Memory B cell (primary cell): ENCODE data around the gene ARTN.
A peak's percentile ranks its signal among the peaks of the same experiment; 100 is the strongest.

ENCODE experiments used
- ATAC-seq: fragments of 150-1000 bp; cut with Tn5 transposase; 2 replicates; pipeline ENCODE4 v1.10.0; 2021; ENCODE audit warnings: low read depth, mild to moderate bottlenecking, moderate library complexity
- DNase-seq, 2 donors: peaks; one replicate each; pipeline ENCODE4 v3.0.0; 2022; ENCODE audit warnings: low spot score in 2 of 2
- H3K27ac Mint-ChIP-seq: one replicate; pipeline ENCODE4 v1.8.0; 2022; ENCODE audit warnings: mild to moderate bottlenecking, moderate library complexity, mixed read lengths
- H3K27me3 Mint-ChIP-seq: one replicate; pipeline ENCODE4 v1.8.0; 2022; ENCODE audit warnings: mixed read lengths
- H3K36me3 Mint-ChIP-seq: one replicate; pipeline ENCODE4 v1.8.0; 2022; ENCODE audit warnings: mild to moderate bottlenecking, mixed read lengths
- H3K4me1 Mint-ChIP-seq: one replicate; pipeline ENCODE4 v1.8.0; 2022; ENCODE audit warnings: mixed read lengths
- H3K4me3 Mint-ChIP-seq: one replicate; pipeline ENCODE4 v1.8.0; 2022; ENCODE audit warnings: mild to moderate bottlenecking, moderate library complexity, mixed read lengths
- H3K9me3 Mint-ChIP-seq: one replicate; pipeline ENCODE4 v1.8.0; 2022; ENCODE audit warnings: mixed read lengths

The ARTN gene

DNA sequence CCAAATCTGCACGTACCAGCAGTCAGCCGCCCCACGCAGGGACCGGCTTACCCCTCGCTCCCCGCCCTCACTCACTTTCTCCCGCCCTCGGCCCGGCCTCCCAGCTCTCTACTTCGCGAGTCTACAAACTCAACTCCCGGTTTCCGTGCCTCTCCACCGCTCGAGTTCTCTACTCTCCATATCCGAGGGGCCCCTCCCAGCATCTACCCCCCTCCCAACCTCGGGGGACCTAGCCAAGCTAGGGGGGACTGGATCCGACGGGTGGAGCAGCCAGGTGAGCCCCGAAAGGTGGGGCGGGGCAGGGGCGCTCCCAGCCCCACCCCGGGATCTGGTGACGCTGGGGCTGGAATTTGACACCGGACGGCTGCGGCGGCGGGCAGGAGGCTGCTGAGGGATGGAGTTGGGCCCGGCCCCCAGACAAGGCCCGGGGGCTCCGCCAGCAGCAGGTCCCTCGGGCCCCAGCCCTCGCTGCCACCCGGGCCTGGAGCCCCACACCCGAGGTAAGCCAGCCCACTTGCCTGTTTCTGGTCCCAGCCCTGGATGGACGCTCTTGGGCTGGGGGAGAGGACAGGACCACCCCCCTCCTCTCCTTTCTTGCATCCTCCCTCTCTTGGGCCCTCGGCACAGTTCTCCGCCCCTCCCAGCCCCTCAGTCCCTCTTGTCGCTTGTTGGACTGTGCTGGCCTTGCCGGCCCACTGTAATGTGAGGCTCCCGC, at the start of gene ARTN:
ARTN (plus strand) TSS at position 416 of the 715 bp plus-strand sequence. CDS start 1,856 bp downstream, outside the sequence.
- Mint-ChIP-seq H3K27ac (no peak within 1 kb of the TSS), H3K9me3 (no peaks in the 10 kb centered on the region), H3K4me3 (peak within 1 kb of the TSS; percentile 4), H3K4me1 (peaks cover 11% of the 10 kb centered on the region), H3K27me3 (peaks cover 16% of the 10 kb centered on the region), H3K36me3 (peaks cover 3% of the 10 kb centered on the region)
- ATAC-seq (no peak), DNase-seq (no peak)

DNA sequence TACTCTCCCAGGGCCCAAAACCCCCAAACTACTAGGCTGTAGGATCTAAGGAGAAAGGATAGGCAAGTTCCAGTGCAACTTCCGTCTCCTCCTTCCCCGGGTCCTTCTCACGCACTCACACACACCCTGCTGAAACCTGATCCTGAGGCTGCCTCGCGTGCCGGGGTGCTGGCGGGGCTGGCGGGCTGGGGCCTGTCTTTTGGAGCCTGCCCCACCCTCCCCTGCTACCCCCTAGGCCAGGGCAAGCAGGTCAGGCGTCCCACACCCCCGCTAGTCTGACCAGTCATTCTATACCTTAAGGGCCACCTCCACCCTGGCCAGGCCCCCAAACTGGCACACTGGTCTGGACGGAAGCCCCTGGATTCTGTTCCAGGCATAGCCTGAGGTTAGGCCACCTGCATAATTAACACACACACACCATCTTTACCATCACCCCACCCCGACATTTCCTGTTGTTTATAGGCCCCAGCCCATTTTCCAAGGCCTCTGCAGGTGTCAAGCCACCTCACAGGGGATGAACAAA, 48.3 kb upstream of the ARTN start:
- H3K27ac Mint-ChIP-seq = no peak overlapping the region
- H3K9me3 Mint-ChIP-seq = no peaks in the 10 kb centered on the region
- H3K4me1 Mint-ChIP-seq = no peaks in the 10 kb centered on the region
- no peak overlapping the region for H3K4me3 Mint-ChIP-seq
- H3K27me3 Mint-ChIP-seq = no peaks in the 10 kb centered on the region
- ATAC-seq = no peak
- peaks cover 3% of the 10 kb centered on the region for H3K36me3 Mint-ChIP-seq
- DNase-seq = no peak

- H3K27ac Mint-ChIP-seq = no peak overlapping the region
- no peak overlapping the region for H3K4me3 Mint-ChIP-seq
- ATAC-seq (no peak), DNase-seq (no peak)
- no peaks in the 10 kb centered on the region for H3K4me1 Mint-ChIP-seq
- no peaks in the 10 kb centered on the region for H3K27me3 Mint-ChIP-seq
- no peaks in the 10 kb centered on the region for H3K9me3 Mint-ChIP-seq
- peaks cover 3% of the 10 kb centered on the region for H3K36me3 Mint-ChIP-seq
Measured at GRCh38 chr1:43887748-43888147, 45.9 kb upstream of the ARTN start.

DNA sequence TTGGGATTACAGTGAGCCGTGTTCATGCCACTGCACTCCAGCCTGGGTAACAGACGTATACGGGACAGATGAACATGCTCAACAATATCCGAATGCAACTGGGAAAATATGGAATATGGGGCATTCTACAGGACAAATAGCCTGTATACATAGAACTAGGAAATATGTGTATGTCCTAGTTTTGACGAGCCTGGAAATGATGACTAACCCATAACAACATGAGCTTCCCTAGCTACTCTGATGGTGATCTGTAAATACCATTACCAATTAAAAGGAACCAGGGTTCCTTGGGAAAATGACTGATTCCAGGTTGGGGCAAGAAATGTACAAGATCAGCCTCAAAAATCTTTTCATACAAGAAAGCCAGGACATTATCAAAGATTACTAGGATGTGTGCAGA, 42.8 kb upstream of the ARTN start:
- Mint-ChIP-seq H3K27me3 (no peaks in the 10 kb centered on the region), H3K36me3 (peaks cover 11% of the 10 kb centered on the region), H3K27ac (no peak overlapping the region), H3K4me1 (no peaks in the 10 kb centered on the region), H3K9me3 (no peaks in the 10 kb centered on the region), H3K4me3 (no peak overlapping the region)
- ATAC-seq (no peak), DNase-seq (no peak)

DNA sequence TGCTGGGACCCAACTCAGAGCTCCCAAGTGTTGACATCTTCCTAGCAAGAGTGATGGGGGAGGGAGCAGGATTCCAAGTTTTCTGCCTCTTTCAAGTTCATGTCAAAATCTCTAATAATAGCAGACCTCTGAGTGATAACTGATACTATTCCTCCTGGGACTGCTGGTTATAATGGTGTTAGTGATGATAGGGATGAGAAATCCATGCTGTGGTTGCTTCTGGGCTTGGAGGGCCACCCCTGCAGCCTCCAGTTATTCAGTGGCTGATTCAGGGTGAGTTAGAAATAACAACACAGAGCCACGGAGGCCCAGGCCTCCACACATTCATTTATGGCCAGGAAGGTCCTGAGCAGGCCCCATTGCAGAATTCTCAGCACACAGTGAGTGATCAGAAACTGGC, 40.6 kb upstream of the ARTN start:
- DNase-seq (no peak), ATAC-seq (no peak)
- Mint-ChIP-seq H3K27me3 (no peaks in the 10 kb centered on the region), H3K9me3 (no peaks in the 10 kb centered on the region), H3K4me1 (no peaks in the 10 kb centered on the region), H3K4me3 (no peak overlapping the region), H3K36me3 (peaks cover 22% of the 10 kb centered on the region), H3K27ac (no peak overlapping the region)

DNA sequence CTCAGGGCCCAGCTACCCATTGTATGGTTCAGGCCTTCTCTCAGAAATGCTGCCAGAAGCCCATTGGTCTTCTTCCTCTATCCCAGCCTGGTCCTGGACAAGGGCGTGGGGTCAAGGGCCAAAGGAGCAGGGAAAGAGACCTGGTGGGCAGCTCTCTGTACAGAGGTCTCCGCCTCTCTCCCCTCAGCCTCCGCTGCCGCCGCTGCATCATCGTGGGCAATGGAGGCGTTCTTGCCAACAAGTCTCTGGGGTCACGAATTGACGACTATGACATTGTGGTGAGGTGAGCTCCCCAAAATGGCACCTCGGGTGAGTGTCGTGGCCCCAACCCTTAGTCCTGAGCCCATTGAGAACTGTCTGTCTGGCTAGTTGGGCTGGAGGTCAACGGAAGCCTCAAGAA, 34.6 kb upstream of the ARTN start:
- H3K4me1 Mint-ChIP-seq = no peaks in the 10 kb centered on the region
- no peak overlapping the region for H3K4me3 Mint-ChIP-seq
- DNase-seq = no peak
- H3K36me3 Mint-ChIP-seq = peaks cover 26% of the 10 kb centered on the region
- no peak for ATAC-seq
- H3K27me3 Mint-ChIP-seq = no peaks in the 10 kb centered on the region
- H3K9me3 Mint-ChIP-seq = no peaks in the 10 kb centered on the region
- H3K27ac Mint-ChIP-seq = no peak overlapping the region

- no peak for DNase-seq
- no peaks in the 10 kb centered on the region for H3K27me3 Mint-ChIP-seq
- H3K27ac Mint-ChIP-seq = no peak overlapping the region
- no peak for ATAC-seq
- H3K36me3 Mint-ChIP-seq = peaks cover 20% of the 10 kb centered on the region
- H3K4me3 Mint-ChIP-seq = no peak overlapping the region
- H3K9me3 Mint-ChIP-seq = no peaks in the 10 kb centered on the region
- H3K4me1 Mint-ChIP-seq = no peaks in the 10 kb centered on the region
Measured at GRCh38 chr1:43900386-43900785, 33.2 kb upstream of the ARTN start.

DNA sequence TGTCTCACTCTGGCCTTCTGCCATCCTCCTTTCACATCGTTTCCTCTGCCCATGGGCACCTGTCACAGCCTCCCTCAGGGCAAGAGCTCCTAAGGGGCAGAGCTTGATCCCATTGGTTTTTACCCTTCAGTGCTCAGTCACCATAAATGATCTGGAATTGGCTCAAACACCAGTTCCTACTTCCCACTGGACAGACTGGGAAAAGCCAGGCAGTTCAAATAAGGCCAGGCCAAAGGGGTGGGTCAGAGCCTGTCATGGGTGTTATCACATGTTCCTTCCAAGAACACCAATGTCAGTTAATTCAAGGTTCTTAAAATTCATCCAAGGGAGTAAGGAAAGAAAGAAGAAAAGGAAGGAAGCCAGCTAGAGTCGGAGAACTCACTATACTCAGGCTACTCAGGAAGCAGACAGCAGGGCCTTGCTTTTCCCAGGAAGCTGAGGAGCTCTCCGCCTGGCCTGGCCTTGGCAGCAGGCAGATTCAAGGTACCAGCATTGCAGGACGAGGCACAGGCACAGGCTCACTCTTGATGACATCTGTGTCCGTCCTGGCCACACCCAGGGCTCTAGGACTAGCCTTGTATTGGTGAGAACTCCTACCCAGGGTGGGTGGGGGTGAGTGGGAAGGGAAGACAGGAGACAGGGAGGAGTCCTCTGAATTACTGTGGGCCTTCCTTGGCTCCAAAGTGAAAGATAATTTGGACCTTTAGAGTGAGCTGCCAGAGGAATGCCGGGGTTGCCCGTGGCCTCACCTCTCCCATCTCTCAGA, 32.2 kb upstream of the ARTN start:
- Mint-ChIP-seq H3K9me3 (no peaks in the 10 kb centered on the region), H3K4me3 (no peak overlapping the region), H3K27me3 (no peaks in the 10 kb centered on the region), H3K36me3 (peaks cover 21% of the 10 kb centered on the region), H3K27ac (no peak overlapping the region), H3K4me1 (peaks cover under 1% of the 10 kb centered on the region)
- ATAC-seq (no peak), DNase-seq (no peak)

GRCh38 chr1:43902058-43902831, 31.4 kb upstream of the ARTN start:
- no peak overlapping the region for H3K27ac Mint-ChIP-seq
- peaks cover 3% of the 10 kb centered on the region for H3K4me1 Mint-ChIP-seq
- no peak for ATAC-seq

DNA sequence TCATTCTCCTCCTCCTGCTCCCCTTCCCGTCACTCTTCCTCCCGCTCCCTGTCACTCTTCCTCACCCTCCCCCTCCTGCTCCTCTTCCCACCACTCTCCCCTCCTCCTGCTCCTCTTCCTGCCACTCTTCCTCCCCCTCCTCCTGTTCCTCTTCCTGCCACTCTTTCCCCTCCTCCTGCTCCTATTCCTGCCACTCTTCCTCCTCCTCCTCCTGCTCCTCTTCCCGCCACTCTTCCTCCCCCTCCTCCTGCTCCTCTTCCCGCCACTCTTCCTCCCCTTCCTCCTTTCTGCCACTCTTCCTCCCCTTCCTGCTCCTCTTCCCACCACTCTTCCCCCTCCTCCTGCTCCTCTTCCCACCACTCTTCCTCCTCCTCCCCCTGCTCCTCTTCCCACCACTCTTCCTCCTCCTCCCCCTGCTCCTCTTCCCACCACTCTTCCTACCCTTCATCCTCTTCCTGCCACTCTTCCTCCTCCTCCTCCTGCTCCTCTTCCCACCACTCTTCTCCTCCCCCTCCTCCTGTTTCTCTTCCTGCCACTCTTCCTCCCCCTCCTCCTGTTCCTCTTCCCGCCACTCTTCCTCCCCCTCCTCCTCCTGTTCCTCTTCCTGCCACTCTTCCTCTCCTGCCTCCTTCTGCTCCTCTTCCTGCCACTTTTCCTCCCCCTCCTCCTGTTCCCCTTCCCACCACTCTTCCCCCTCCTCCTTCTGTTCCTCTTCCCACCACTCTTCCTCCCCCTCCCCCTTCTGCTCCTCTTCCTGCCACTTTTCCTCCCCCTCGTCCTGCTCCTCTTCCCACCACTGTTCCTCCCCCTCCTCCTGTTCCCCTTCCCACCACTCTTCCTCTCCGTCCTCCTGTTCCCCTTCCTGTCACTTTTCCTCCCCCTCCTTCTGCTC, 28.7 kb upstream of the ARTN start:
- no peak overlapping the region for H3K27ac Mint-ChIP-seq
- ATAC-seq = no peak
- H3K27me3 Mint-ChIP-seq = no peaks in the 10 kb centered on the region
- no peaks in the 10 kb centered on the region for H3K9me3 Mint-ChIP-seq
- H3K36me3 Mint-ChIP-seq = peaks cover 25% of the 10 kb centered on the region
- DNase-seq = no peak
- H3K4me3 Mint-ChIP-seq = no peak overlapping the region
- H3K4me1 Mint-ChIP-seq = peaks cover 3% of the 10 kb centered on the region

More at GRCh38 chr1:43902058-43902831, 31.4 kb upstream of the ARTN start:
- DNase-seq = no peak
- Mint-ChIP-seq H3K36me3 (peaks cover 21% of the 10 kb centered on the region), H3K4me3 (no peak overlapping the region), H3K27me3 (no peaks in the 10 kb centered on the region), H3K9me3 (no peaks in the 10 kb centered on the region)

DNA sequence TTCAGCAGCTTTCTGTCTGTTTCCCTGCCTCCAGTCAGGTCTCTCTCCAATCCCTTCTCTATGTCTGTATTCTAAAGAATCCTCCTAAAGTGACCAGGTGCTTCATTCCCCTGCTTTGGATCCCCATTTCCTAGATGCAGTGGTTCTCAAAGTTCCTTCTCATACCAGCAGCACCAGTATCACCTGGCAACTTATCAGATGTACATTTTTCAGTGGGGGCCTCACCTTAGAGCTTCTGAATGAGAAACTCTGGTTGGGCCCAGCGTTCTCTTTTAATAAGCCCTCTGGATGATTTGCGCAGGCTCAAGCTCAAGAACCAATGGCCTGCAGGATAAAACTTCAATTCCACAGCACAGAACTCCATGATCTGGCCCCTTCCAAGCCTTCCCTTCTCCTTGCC, 25.4 kb upstream of the ARTN start:
- Mint-ChIP-seq H3K9me3 (no peaks in the 10 kb centered on the region), H3K4me3 (no peak overlapping the region), H3K27ac (no peak overlapping the region), H3K27me3 (no peaks in the 10 kb centered on the region), H3K36me3 (peaks cover 24% of the 10 kb centered on the region), H3K4me1 (peaks cover 3% of the 10 kb centered on the region)
- DNase-seq (no peak), ATAC-seq (no peak)

DNA sequence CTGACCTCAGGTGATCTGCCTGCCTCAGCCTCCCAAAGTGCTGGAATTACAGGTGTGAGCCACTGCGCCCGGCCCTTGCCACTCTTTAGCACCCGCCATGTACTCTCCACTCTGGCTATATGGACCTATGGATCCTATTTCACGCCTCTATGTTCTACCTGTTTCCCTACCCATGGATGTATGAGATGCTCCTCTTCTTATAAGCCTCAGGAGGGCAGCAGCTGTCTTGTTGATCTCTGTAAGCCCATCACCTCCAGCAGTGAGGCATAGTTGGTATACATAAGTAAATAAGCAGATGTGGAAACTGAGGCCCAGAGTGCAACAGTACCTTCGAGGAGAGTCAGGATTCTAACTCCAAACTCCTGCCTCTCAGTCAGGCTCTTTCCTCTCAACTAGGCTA, 24.7 kb upstream of the ARTN start:
- DNase-seq (no peak), ATAC-seq (no peak)
- peaks cover 3% of the 10 kb centered on the region for H3K4me1 Mint-ChIP-seq
- H3K27ac Mint-ChIP-seq = no peak overlapping the region
- H3K36me3 Mint-ChIP-seq = peaks cover 24% of the 10 kb centered on the region
- no peaks in the 10 kb centered on the region for H3K27me3 Mint-ChIP-seq
- H3K4me3 Mint-ChIP-seq = no peak overlapping the region
- H3K9me3 Mint-ChIP-seq = no peaks in the 10 kb centered on the region

- Mint-ChIP-seq H3K4me3 (no peak overlapping the region), H3K27me3 (no peaks in the 10 kb centered on the region), H3K4me1 (peaks cover 3% of the 10 kb centered on the region), H3K9me3 (no peaks in the 10 kb centered on the region), H3K27ac (no peak overlapping the region), H3K36me3 (peaks cover 24% of the 10 kb centered on the region)
- DNase-seq (no peak), ATAC-seq (no peak)
Measured at GRCh38 chr1:43910343-43910742, 23.3 kb upstream of the ARTN start.
